HG03342 (cell line): ENCODE results near the gene KRTAP4-2.
"Not testable (repeated sequence)": the region's sequence is repeated elsewhere in the genome, so short reads cannot be mapped to it uniquely, and the experiment has no call there.

ENCODE experiments used
- ATAC-seq: cut with Tn5 transposase; IDR thresholded peaks from one replicate; pipeline ENCODE4 v1.9.1; 2021; ENCODE audit warnings: mild to moderate bottlenecking, moderate library complexity; ENCODE audit not compliant: unreplicated experiment

Gene KRTAP4-2

GRCh38 chr17:41177727-41178271 is at the start of gene KRTAP4-2:
Gene KRTAP4-2, minus strand, starts transcription at chr17:41178221. Its CDS starts 57 bp downstream, at chr17:41178164.
- no peak for ATAC-seq

DNA sequence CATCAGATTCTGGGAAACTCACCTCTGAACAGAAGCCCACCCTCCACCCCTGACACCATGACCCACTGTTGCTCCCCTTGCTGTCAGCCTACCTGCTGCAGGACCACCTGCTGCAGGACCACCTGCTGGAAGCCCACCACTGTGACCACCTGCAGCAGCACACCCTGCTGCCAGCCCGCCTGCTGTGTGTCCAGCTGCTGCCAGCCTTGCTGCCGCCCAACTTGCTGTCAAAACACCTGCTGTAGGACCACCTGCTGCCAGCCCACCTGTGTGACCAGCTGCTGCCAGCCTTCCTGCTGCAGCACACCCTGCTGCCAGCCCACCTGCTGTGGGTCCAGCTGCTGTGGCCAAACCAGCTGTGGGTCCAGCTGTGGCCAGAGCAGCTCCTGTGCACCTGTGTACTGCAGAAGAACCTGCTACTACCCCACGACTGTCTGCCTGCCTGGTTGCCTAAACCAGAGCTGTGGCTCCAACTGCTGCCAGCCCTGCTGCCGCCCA is 48.6 kb upstream of the KRTAP4-2 start, which contains the start of gene KRTAP9-2:
TSS of gene KRTAP9-2 (plus strand) at position 51 of the 498 bp plus-strand sequence. CDS start at position 58, 7 bp downstream.
- not testable (repeated sequence) for ATAC-seq

DNA sequence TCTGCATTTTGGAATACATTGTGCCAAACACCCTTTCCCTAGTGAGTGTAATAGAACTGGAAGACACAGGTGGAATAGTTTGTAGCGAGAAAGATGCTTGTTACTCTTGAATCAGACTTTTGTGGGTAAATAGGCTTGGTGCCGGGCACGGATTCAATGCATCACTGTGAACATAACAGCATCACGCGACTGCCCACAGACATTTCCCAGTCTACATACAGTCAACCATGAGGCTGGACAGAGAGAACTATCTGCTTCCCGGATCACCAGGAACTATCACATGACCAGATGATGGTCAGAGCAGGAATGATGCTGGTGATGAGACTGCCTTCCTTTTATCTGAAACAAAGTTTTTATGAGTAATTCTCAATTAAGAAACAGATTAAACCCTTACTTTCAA is 48.0 kb upstream of the KRTAP4-2 start:
- ATAC-seq, result no peak

- no peak for ATAC-seq
Observed at GRCh38 chr17:41223821-41224220, 45.8 kb upstream of the KRTAP4-2 start.

GRCh38 chr17:41215681-41216080 is 37.7 kb upstream of the KRTAP4-2 start:
- no peak for ATAC-seq

DNA sequence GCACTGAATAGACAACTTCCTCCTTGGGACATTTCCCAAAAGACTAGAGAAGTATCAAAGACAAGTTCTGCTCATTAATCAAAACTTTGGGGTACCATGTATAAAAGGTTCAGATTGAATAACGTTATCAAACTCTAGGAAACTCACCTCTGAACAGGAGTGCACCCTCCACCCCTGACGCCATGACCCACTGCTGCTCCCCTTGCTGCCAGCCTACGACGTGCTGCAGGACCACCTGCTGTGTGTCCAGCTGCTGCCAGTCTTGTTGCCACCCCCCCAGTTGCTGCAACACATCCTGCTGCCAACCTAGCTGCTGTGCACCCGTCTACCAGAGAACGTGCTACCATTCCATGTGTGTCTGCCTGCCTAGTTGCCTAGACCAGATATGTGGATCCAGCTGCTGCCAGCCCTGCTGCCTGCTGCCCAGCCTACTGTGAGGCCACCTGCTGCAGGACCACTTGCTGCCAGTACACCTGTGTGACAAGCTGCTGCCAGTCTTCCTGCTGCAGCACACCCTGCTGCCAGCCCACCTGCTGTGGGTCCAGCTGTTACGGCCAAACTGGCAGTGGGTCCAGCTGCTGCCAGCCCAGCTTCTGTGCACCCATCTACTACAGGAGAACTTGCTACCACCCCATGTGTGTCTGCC is 34.6 kb upstream of the KRTAP4-2 start:
- ATAC-seq, result no peak

- ATAC-seq, result no peak
Observed at GRCh38 chr17:41211845-41212466, 33.9 kb upstream of the KRTAP4-2 start.

DNA sequence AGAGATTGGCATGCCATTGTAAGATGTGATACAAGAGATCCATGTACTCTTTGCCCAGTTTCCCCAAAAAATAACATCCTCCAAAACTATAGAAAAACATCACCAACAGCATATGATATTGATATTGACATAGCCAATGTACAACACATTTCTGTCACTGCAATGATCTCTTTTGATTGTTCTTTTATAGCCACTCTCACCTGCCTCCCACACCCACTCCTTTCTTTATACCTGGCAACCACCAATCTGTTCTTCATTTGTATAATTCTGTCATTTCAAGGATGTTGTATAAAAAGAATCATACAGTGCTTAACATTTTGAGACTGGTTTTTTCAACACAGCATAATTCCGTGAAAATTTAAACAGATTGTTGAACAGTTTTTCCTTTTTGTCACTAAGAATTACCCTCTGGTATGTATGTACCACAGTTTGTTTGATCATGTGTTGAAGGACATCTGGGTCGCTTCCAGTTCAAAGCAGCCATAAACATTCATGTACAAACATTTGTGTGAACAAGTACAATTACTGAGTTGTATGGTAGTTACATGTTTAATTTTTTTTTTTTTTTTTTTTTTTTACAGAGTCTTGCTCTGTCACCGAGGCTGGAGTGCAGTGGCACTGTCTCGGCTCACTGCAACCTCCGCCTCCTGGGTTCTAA is 21.5 kb upstream of the KRTAP4-2 start:
- ATAC-seq, result no peak

- ATAC-seq, result no peak
Observed at GRCh38 chr17:41196068-41196467, 18.0 kb upstream of the KRTAP4-2 start.

GRCh38 chr17:41190328-41190727 is 12.3 kb upstream of the KRTAP4-2 start:
- no peak for ATAC-seq

DNA sequence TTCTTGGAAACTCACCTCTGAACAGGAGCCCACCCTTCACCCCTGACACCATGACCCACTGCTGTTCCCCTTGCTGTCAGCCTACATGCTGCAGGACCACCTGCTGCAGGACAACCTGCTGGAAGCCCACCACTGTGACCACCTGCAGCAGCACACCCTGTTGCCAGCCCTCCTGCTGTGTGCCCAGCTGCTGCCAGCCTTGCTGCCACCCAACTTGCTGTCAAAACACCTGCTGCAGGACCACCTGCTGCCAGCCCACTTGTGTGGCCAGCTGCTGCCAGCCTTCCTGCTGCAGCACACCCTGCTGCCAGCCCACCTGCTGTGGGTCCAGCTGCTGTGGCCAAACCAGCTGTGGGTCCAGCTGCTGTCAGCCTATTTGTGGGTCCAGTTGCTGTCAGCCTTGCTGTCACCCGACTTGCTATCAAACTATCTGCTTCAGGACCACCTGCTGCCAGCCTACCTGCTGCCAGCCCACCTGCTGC is 11.9 kb upstream of the KRTAP4-2 start, which contains the start of gene KRTAP9-1:
TSS of gene KRTAP9-1 (plus strand) at position 51 of the 482 bp plus-strand sequence. CDS start at position 51, 0 bp downstream.
- not testable (repeated sequence) for ATAC-seq

GRCh38 chr17:41186872-41187271 is 8.9 kb upstream of the KRTAP4-2 start:
- no peak for ATAC-seq

GRCh38 chr17:41185001-41185400 is 7.0 kb upstream of the KRTAP4-2 start:
- no peak for ATAC-seq

DNA sequence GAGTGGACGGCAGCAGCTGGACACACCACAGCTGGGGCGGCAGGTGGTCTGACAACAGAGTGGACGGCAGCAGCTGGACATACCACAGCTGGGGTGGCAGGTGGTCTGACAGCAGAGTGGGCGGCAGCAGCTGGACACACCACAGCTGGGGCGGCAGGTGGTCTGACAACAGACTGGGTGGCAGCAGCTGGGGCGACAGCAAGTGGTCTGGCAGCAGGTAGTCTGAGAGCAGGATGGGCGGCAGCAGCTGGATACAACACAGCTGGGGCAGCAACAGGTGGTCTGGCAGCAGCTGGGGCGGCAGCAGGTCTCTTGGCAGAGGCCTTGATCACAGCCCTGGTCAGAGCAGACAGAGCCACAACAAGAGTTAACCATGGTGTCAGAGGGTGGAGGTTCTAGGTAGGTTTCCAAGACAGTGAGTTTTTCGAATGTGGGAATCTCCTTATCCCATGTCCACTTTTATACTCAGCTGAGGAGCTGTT is 6.5 kb upstream of the KRTAP4-2 start, which contains the start of gene KRTAP4-1:
TSS of gene KRTAP4-1 (minus strand) at position 432 of the 482 bp plus-strand sequence. CDS start at position 375, 57 bp downstream.
- ATAC-seq, result no peak

- no peak for ATAC-seq
Observed at GRCh38 chr17:41178843-41179616, 1.0 kb upstream of the KRTAP4-2 start.

DNA sequence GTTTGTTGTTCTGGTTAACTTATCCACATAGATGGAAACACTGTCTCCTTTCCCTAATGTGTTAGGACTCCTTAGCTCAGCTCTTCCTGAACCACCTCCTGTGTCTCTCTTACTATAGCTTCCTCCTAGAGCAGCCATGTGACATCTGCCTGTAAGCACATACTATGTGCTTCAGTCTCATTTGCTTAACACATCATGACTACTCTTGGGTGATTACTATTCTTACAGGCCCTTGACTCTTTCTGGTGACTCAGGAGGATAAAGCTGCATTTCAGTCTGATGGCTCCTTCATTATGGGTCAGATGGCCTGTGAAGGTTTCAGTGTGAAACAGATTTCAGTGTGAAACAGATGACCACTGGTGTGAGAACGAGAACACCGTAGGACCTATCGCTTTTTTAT is 320 bp upstream of the KRTAP4-2 start:
- ATAC-seq, result no peak

GRCh38 chr17:41176744-41177387 is 1.2 kb downstream of the KRTAP4-2 start:
- ATAC-seq, result no peak

DNA sequence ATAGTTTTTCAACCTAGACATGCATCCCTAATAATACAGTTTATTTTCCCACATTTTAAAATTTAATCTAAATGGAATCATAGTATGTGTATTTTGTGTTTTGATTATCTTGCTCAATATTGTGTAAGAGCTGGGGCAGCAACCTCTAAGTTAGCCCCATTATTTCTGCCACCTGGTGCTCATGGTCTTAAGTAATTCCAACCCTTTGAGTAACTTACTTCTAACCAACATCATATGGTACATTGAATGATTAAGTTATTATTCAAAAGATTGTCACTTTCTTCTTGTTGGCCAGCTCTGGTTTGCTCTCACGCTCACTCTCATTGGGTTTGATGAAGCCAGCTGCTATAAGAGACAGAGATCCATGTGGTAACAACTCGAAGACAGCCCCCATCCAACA is 6.1 kb downstream of the KRTAP4-2 start:
- ATAC-seq, result no peak

DNA sequence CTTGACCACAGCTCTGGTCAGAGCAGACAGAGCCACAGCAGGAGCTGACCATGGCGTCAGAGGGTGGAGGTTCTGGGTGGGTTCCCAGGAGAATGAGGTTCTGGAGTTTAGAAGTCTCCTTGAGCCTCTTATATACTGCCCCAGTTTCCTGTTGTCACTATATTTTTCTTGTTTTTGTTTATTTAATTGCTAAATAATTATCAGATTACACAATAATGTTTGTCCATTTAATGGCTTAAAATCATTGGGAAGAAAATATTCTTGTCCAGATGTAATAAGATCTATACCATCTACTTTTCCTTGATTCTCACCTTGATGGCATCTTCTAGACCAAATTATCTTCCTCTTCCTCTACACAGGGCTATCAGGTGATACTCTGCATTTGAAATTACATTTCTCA is 9.9 kb downstream of the KRTAP4-2 start, which contains the start of gene KRTAP4-3:
TSS of gene KRTAP4-3 (minus strand) at position 101 of the 400 bp plus-strand sequence. CDS start at position 52, 49 bp downstream.
- ATAC-seq, result no peak
